HepG2 (cell line): ENCODE results near the gene RSBN1. TPM values are rescaled to one million over a fixed set of nuclear protein-coding genes. Genes with fewer than 3 reads are reported as not detected.

Experiments
- ATF7 ChIP-seq, 2 experiments: fragments of 450-650 bp in 1 of 2; sonication (generic) in 1 of 2; formaldehyde crosslinking in 1 of 2; IDR thresholded peaks; 2 replicates each; pipeline versions ENCODE4 v1.4.0 to v1.6.1; 2016 to 2020; ENCODE audit warnings: antibody characterized with exemption in 1 of 2, mild to moderate bottlenecking in 1 of 2, missing genetic modification reagents in 1 of 2
- CREM ChIP-seq, 2 experiments: sonication (generic) in 1 of 2; formaldehyde crosslinking in 1 of 2; IDR thresholded peaks; 2 replicates each; pipeline versions ENCODE4 v1.4.0 to v1.6.1; 2016 to 2020; ENCODE audit warnings: antibody characterized with exemption in 1 of 2, mild to moderate bottlenecking in 1 of 2, missing genetic modification reagents in 1 of 2
- ISX ChIP-seq: sonication (generic); formaldehyde crosslinking; conservative IDR thresholded peaks from 2 replicates; pipeline ENCODE4 v1.5.0; 2020; ENCODE audit warnings: missing genetic modification reagents
- NRL ChIP-seq: sonication (generic); formaldehyde crosslinking; IDR thresholded peaks from 2 replicates; pipeline ENCODE4 v1.5.0; 2020; ENCODE audit warnings: missing genetic modification reagents, mild to moderate bottlenecking, moderate library complexity, borderline replicate concordance
- RFX3 ChIP-seq: IDR thresholded peaks from 2 replicates; pipeline ENCODE4 v1.6.1; 2016; ENCODE audit warnings: missing biosample characterization, missing genetic modification reagents
- WIZ ChIP-seq: sonication (generic); formaldehyde crosslinking; IDR thresholded peaks from 2 replicates; pipeline ENCODE4 v1.5.1; 2020; ENCODE audit warnings: mild to moderate bottlenecking, missing genetic modification reagents
- ZBTB49 ChIP-seq: sonication (generic); formaldehyde crosslinking; IDR thresholded peaks from 2 replicates; pipeline ENCODE4 v1.4.0; 2020; ENCODE audit warnings: missing genetic modification reagents, borderline replicate concordance
- ZFX ChIP-seq: sonication (generic); formaldehyde crosslinking; IDR thresholded peaks from 2 replicates; pipeline ENCODE4 v1.4.0; 2020; ENCODE audit warnings: mild to moderate bottlenecking, low read depth, missing genetic modification reagents, moderate library complexity
- ZFY ChIP-seq: sonication (generic); formaldehyde crosslinking; IDR thresholded peaks from 2 replicates; pipeline ENCODE4 v1.4.0; 2020; ENCODE audit warnings: missing genetic modification reagents
- ZNF350 ChIP-seq: sonication (generic); formaldehyde crosslinking; IDR thresholded peaks from 2 replicates; pipeline ENCODE4 v1.4.0; 2020; ENCODE audit warnings: mild to moderate bottlenecking, low read depth, missing genetic modification reagents, borderline replicate concordance
- ZNF512 ChIP-seq: sonication (generic); formaldehyde crosslinking; IDR thresholded peaks from 2 replicates; pipeline ENCODE4 v1.4.0; 2020; ENCODE audit warnings: mild to moderate bottlenecking, missing genetic modification reagents
- ZNF589 ChIP-seq: sonication (generic); formaldehyde crosslinking; conservative IDR thresholded peaks from 2 replicates; pipeline ENCODE4 v1.8.0; 2022; ENCODE audit warnings: mild to moderate bottlenecking, moderate library complexity, missing genetic modification reagents
- ZSCAN22 ChIP-seq: sonication (generic); formaldehyde crosslinking; IDR thresholded peaks from 2 replicates; pipeline ENCODE4 v1.4.0; 2020; ENCODE audit warnings: mild to moderate bottlenecking, missing genetic modification reagents
- polyA plus RNA-seq, 8 experiments: library from polyadenylated mRNA; depleted of rRNA in 3 of 8; stranded (reverse) in 7 of 8; unstranded in 1 of 8; fragments of >200 nt; fragmentation: Illumina TruSeq in 4 of 8; extraction: Trizol in 4 of 8; gene quantifications; 2 replicates each; pipeline versions ENCODE4 v1.2.1 to v1.2.3, GENCODE V29; 2011 to 2016; ENCODE audit warnings: low read depth in 4 of 8, missing spikeins in 1 of 8, mixed read lengths in 1 of 8; ENCODE audit not compliant: insufficient read depth in 1 of 8
- total RNA-seq, 5 experiments: library from RNA; depleted of rRNA; stranded (reverse); fragments of >200 nt; fragmentation: Illumina TruSeq; extraction: Trizol; gene quantifications; 2 replicates each; pipeline ENCODE4 v1.2.3, GENCODE V29; 2016; ENCODE audit warnings: low read depth in 1 of 5
- TF ChIP-seq, protein P1 (sequence below): IDR thresholded peaks from 2 replicates; pipeline ENCODE4 v1.6.1; 2016; ENCODE audit warnings: missing genetic modification reagents, missing compliant biosample characterization
- TF ChIP-seq, protein P2 (sequence below): sonication (generic); formaldehyde crosslinking; IDR thresholded peaks from one replicate; pipeline ENCODE4 v1.5.1; 2020; ENCODE audit warnings: mild to moderate bottlenecking, missing genetic modification reagents; ENCODE audit errors: not compliant biosample characterization

RSBN1 gene
- total and polyA plus RNA-seq, 2 of the 13 experiments (the other 11 are each of a cell fraction or from before 2014, with no cell fraction given) = 8.3 to 10.4 TPM

DNA sequence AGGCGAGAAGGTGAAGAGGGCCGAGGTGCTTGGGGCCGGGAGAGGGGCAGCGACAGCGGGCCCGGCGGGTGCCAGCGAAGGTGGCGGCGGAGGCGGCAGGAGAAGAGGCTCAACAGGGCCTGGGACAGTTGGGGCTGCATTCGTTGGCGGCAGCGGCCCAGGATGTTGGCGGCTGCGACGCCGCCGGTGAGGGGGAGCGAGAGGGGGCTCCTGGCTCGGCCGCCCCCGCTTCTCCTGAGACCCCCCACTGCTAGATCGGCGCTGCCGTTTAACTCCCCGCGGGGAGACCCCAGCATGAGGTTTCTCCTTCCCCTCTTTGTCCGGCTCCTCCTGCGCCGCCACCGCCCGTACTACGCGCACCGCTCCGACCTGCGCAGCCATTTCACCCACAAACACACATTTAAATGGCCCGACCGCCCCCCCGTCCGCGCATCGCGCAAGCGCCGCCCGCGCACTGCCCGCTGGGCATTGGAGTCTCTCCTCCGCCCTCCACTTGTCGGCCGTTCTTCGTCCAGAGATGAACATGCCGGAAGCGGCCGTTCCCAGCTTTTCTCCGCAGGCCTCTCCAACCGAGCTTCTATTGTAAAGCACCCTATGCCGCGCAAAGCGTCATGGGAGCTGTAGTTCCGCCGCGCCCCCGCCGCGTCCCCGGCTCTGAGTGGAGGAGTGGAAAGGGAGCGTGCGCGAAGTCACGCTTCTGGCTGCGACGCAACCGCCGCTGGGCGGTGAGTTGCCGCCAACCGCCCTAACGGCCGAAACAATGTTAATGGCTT lies at the start of gene RSBN1 (continued):
- TF ChIP-seq RFX3 (CRISPR knock-in tag) (no peak), ZBTB49 (CRISPR knock-in tag) (no peak), ZFY (CRISPR knock-in tag) (peak; percentile 90), NRL (CRISPR knock-in tag) (peak; percentile 68), ZFX (CRISPR knock-in tag) (peak; percentile 94), WIZ (CRISPR knock-in tag) (no peak), ZSCAN22 (no peak), ZNF512 (no peak), ATF7 (IDR thresholded peaks at IDR 0.05) (no peak), ATF7 (CRISPR knock-in tag; IDR thresholded peaks at IDR 0.05) (no peak), ZNF350 (peak; percentile 72), ZNF589 (CRISPR knock-in tag) (0 out of 2 replicates have a peak, but pooled peaks have one; percentile 27), ISX (0 out of 2 replicates have a peak, but pooled peaks have one; percentile 14), CREM (IDR thresholded peaks at IDR 0.05) (peak; percentile 95), CREM (CRISPR knock-in tag; IDR thresholded peaks at IDR 0.05) (no peak)
- TF ChIP-seq, protein P1, sequence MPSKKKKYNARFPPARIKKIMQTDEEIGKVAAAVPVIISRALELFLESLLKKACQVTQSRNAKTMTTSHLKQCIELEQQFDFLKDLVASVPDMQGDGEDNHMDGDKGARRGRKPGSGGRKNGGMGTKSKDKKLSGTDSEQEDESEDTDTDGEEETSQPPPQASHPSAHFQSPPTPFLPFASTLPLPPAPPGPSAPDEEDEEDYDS (CRISPR knock-in tag) = peak; percentile 92
- TF ChIP-seq, protein P2, sequence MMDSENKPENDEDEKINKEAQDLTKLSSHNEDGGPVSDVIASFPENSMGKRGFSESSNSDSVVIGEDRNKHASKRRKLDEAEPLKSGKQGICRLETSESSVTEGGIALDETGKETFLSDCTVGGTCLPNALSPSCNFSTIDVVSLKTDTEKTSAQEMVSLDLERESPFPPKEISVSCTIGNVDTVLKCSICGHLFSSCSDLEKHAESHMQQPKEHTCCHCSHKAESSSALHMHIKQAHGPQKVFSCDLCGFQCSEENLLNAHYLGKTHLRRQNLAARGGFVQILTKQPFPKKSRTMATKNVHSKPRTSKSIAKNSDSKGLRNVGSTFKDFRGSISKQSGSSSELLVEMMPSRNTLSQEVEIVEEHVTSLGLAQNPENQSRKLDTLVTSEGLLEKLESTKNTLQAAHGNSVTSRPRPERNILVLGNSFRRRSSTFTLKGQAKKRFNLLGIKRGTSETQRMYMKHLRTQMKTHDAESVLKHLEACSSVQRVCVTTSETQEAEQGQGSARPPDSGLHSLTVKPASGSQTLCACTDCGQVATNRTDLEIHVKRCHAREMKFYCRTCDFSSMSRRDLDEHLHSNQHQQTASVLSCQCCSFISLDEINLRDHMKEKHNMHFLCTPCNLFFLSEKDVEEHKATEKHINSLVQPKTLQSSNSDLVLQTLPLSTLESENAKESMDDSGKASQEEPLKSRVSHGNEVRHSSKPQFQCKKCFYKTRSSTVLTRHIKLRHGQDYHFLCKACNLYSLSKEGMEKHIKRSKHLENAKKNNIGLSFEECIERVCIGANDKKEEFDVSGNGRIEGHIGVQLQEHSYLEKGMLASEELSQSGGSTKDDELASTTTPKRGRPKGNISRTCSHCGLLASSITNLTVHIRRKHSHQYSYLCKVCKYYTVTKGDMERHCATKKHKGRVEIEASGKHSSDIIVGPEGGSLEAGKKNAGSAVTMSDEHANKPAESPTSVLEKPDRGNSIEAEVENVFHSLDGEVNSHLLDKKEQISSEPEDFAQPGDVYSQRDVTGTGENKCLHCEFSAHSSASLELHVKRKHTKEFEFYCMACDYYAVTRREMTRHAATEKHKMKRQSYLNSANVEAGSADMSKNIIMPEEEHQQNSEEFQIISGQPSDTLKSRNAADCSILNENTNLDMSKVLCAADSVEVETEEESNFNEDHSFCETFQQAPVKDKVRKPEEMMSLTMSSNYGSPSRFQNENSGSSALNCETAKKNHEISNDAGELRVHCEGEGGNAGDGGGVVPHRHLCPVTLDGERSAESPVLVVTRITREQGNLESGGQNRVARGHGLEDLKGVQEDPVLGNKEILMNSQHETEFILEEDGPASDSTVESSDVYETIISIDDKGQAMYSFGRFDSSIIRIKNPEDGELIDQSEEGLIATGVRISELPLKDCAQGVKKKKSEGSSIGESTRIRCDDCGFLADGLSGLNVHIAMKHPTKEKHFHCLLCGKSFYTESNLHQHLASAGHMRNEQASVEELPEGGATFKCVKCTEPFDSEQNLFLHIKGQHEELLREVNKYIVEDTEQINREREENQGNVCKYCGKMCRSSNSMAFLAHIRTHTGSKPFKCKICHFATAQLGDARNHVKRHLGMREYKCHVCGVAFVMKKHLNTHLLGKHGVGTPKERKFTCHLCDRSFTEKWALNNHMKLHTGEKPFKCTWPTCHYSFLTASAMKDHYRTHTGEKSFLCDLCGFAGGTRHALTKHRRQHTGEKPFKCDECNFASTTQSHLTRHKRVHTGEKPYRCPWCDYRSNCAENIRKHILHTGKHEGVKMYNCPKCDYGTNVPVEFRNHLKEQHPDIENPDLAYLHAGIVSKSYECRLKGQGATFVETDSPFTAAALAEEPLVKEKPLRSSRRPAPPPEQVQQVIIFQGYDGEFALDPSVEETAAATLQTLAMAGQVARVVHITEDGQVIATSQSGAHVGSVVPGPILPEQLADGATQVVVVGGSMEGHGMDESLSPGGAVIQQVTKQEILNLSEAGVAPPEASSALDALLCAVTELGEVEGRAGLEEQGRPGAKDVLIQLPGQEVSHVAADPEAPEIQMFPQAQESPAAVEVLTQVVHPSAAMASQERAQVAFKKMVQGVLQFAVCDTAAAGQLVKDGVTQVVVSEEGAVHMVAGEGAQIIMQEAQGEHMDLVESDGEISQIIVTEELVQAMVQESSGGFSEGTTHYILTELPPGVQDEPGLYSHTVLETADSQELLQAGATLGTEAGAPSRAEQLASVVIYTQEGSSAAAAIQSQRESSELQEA (CRISPR knock-in tag) = peak; percentile 86
